WTC11 (cell line): ENCODE data around the gene EGFR. TPM values are rescaled to one million over a fixed set of nuclear protein-coding genes. Genes with fewer than 3 reads are reported as not detected.

Experiments used
- ATAC-seq: fragments of 200-7000 bp; cut with Tn5 transposase; 2 replicates; pipeline ENCODE4 v1.10.0; 2021; ENCODE audit warnings: mild to moderate bottlenecking, moderate library complexity
- CTCF ChIA-PET: fragments of 300-600 bp; sonication (Branson Sonifier 250); formaldehyde crosslinking; loops from one replicate; lab custom pipeline; 2021; ENCODE audit warnings: antibody characterized with exemption; lab: Charles Lee
- POLR2A ChIA-PET: fragments of 350-600 bp; sonication (Branson Sonifier 250); formaldehyde crosslinking; loops from one replicate; lab custom pipeline; 2021; ENCODE audit warnings: antibody characterized with exemption; lab: Charles Lee
- DNase-seq: peaks from one replicate; pipeline ENCODE4 v3.0.0; 2021; ENCODE audit warnings: low spot score
- H3K27ac Mint-ChIP-seq: 2 replicates; pipeline ENCODE4 v1.8.0; 2021; ENCODE audit warnings: mixed read lengths
- H3K27me3 Mint-ChIP-seq: 2 replicates; pipeline ENCODE4 v1.8.0; 2021; ENCODE audit warnings: low read depth, mild to moderate bottlenecking, moderate library complexity, mixed read lengths
- H3K36me3 Mint-ChIP-seq: 2 replicates; pipeline ENCODE4 v1.8.0; 2021; ENCODE audit warnings: mixed read lengths
- H3K4me1 Mint-ChIP-seq: 2 replicates; pipeline ENCODE4 v1.8.0; 2022; ENCODE audit warnings: mixed read lengths
- H3K4me3 Mint-ChIP-seq: 2 replicates; pipeline ENCODE4 v1.8.0; 2021; ENCODE audit warnings: mild to moderate bottlenecking, moderate library complexity, mixed read lengths
- H3K9me3 Mint-ChIP-seq: 2 replicates; pipeline ENCODE4 v1.8.0; 2021; ENCODE audit warnings: mixed read lengths
- AR ChIP-seq: fragments of 250-450 bp; sonication (Bioruptor Pico); IDR thresholded peaks from 2 replicates; pipeline ENCODE4 v1.9.0; 2021; ENCODE audit warnings: mild to moderate bottlenecking
- ETV6 ChIP-seq: sonication (generic); formaldehyde crosslinking; IDR thresholded peaks from 2 replicates; pipeline ENCODE4 v1.8.1; 2022; ENCODE audit warnings: mild to moderate bottlenecking, missing genetic modification reagents
- FOXJ3 ChIP-seq: sonication (generic); formaldehyde crosslinking; IDR thresholded peaks from 2 replicates; pipeline ENCODE4 v1.9.0; 2021; ENCODE audit warnings: missing genetic modification reagents, mild to moderate bottlenecking, borderline replicate concordance
- FOXK1 ChIP-seq: sonication (generic); formaldehyde crosslinking; IDR thresholded peaks from 2 replicates; pipeline ENCODE4 v1.8.0; 2022; ENCODE audit warnings: mild to moderate bottlenecking, moderate library complexity, missing genetic modification reagents
- GABPB1 ChIP-seq: sonication (generic); formaldehyde crosslinking; IDR thresholded peaks from 2 replicates; pipeline ENCODE4 v1.8.1; 2023; ENCODE audit warnings: mild to moderate bottlenecking, missing genetic modification reagents
- HMGA2 ChIP-seq: fragments of 250-450 bp; sonication (Bioruptor Pico); IDR thresholded peaks from 2 replicates; pipeline ENCODE4 v1.4.0; 2021; ENCODE audit warnings: mild to moderate bottlenecking, moderate library complexity
- HMGXB4 ChIP-seq: sonication (generic); formaldehyde crosslinking; IDR thresholded peaks from 2 replicates; pipeline ENCODE4 v1.8.1; 2023; ENCODE audit warnings: mild to moderate bottlenecking, moderate library complexity, missing genetic modification reagents
- IRF2 ChIP-seq: sonication (generic); formaldehyde crosslinking; IDR thresholded peaks from 2 replicates; pipeline ENCODE4 v1.8.0; 2022; ENCODE audit warnings: low read depth, missing genetic modification reagents, borderline replicate concordance
- MXD4 ChIP-seq: fragments of 250-450 bp; sonication (Bioruptor Pico); IDR thresholded peaks from 2 replicates; pipeline ENCODE4 v1.8.0; 2021; ENCODE audit warnings: mild to moderate bottlenecking, moderate library complexity, borderline replicate concordance
- NFATC4 ChIP-seq: fragments of 250-450 bp; sonication (Bioruptor Pico); IDR thresholded peaks from 2 replicates; pipeline ENCODE4 v1.9.0; 2021; ENCODE audit warnings: mild to moderate bottlenecking
- NFYB ChIP-seq: sonication (generic); formaldehyde crosslinking; conservative IDR thresholded peaks from 2 replicates; pipeline ENCODE4 v1.8.0; 2022; ENCODE audit warnings: low read depth, missing genetic modification reagents
- OVOL2 ChIP-seq: fragments of 250-450 bp; sonication (Bioruptor Pico); IDR thresholded peaks from 2 replicates; pipeline ENCODE4 v1.9.0; 2021; ENCODE audit warnings: mild to moderate bottlenecking, borderline replicate concordance
- PRDM15 ChIP-seq: sonication (generic); formaldehyde crosslinking; IDR thresholded peaks from 2 replicates; pipeline ENCODE4 v1.8.0; 2022; ENCODE audit warnings: missing genetic modification reagents
- SMAD3 ChIP-seq: sonication (generic); formaldehyde crosslinking; IDR thresholded peaks from 2 replicates; pipeline ENCODE4 v1.8.0; 2022; ENCODE audit warnings: missing genetic modification reagents, mild to moderate bottlenecking, borderline replicate concordance
- TEAD4 ChIP-seq: sonication (generic); formaldehyde crosslinking; IDR thresholded peaks from 2 replicates; pipeline ENCODE4 v1.8.0; 2022; ENCODE audit warnings: mild to moderate bottlenecking, missing genetic modification reagents
- ZBTB21 ChIP-seq: sonication (generic); formaldehyde crosslinking; IDR thresholded peaks from 2 replicates; pipeline ENCODE4 v1.8.1; 2023; ENCODE audit warnings: mild to moderate bottlenecking, missing genetic modification reagents, borderline replicate concordance
- ZNF219 ChIP-seq: sonication (generic); formaldehyde crosslinking; IDR thresholded peaks from 2 replicates; pipeline ENCODE4 v1.8.0; 2023; ENCODE audit warnings: missing genetic modification reagents, mild to moderate bottlenecking, borderline replicate concordance
- total RNA-seq: library from RNA; stranded (reverse); gene quantifications from 3 replicates; pipeline ENCODE4 v1.2.3, GENCODE V29; 2021
- TF ChIP-seq, protein P1 (sequence below): sonication (generic); formaldehyde crosslinking; IDR thresholded peaks from 2 replicates; pipeline ENCODE4 v1.8.1; 2022; ENCODE audit warnings: mild to moderate bottlenecking, moderate library complexity, missing genetic modification reagents
- TF ChIP-seq, protein P2 (sequence below): sonication (generic); formaldehyde crosslinking; IDR thresholded peaks from 2 replicates; pipeline ENCODE4 v1.8.1; 2023; ENCODE audit warnings: mild to moderate bottlenecking, missing genetic modification reagents, moderate library complexity

Gene EGFR
- total RNA-seq, 1 experiment from 2014 or later: 5.9 TPM

DNA sequence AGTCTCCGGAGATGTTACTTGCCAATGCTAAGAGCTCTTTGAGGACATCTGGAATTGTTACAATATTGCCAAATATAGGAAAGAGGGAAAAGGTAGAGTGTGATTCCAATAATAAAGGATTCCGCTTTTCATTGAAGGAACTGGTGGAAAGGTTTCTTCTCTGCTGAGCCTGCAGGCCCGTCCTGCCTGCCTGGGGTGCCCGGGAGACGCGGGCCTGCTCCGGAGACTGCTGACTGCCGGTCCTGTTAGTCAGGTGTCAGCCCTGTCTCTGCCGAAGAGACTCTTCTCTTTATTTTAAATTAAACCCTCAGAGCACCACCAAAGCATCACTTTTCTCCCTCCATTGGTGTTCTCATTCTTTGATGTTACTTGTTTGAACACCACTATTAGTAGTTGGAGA, 2.2 kb downstream of the EGFR start:
- no peak for ATAC-seq
- ChIA-PET CTCF (interaction anchor here (0.7 to 1.8 kb wide), 4 partner anchors 16 to 234 kb away, joined by 3 to 6 read pairs (median 3); no protein-coding TSS in a partner anchor), POLR2A (no interaction called here)
- TF ChIP-seq NFYB (CRISPR knock-in tag) (no peak), TEAD4 (no peak), NFATC4 (CRISPR knock-in tag) (no peak), ETV6 (no peak), MXD4 (CRISPR knock-in tag) (no peak), SMAD3 (no peak), PRDM15 (CRISPR knock-in tag) (no peak), HMGA2 (CRISPR knock-in tag) (no peak), IRF2 (no peak), AR (CRISPR knock-in tag) (no peak)
- TF ChIP-seq, protein P1, sequence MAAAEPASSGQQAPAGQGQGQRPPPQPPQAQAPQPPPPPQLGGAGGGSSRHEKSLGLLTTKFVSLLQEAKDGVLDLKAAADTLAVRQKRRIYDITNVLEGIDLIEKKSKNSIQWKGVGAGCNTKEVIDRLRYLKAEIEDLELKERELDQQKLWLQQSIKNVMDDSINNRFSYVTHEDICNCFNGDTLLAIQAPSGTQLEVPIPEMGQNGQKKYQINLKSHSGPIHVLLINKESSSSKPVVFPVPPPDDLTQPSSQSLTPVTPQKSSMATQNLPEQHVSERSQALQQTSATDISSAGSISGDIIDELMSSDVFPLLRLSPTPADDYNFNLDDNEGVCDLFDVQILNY: no peak
- Mint-ChIP-seq H3K36me3 (no peaks in the 10 kb centered on the region), H3K27me3 (peaks cover 57% of the 10 kb centered on the region), H3K27ac (no peak overlapping the region), H3K9me3 (no peaks in the 10 kb centered on the region), H3K4me1 (peaks cover 5% of the 10 kb centered on the region; the same call in 1 of the 2 replicates), H3K4me3 (peak overlapping the region; percentile 55)
- no peak for DNase-seq

GRCh38 chr7:55022002-55022985, 3.5 kb downstream of the EGFR start:
- DNase-seq: no peak
- Mint-ChIP-seq H3K27ac (no peak overlapping the region), H3K4me1 (peaks cover 5% of the 10 kb centered on the region; the same call in 1 of the 2 replicates), H3K27me3 (peaks cover 45% of the 10 kb centered on the region), H3K4me3 (no peak overlapping the region), H3K9me3 (no peaks in the 10 kb centered on the region), H3K36me3 (no peaks in the 10 kb centered on the region)
- POLR2A ChIA-PET: no interaction called here
- ATAC-seq: no peak
- TF ChIP-seq ZNF219 (CRISPR knock-in tag): no peak
- TF ChIP-seq ZBTB21 (CRISPR knock-in tag): no peak
- TF ChIP-seq HMGXB4 (CRISPR knock-in tag): no peak
- TF ChIP-seq FOXJ3 (CRISPR knock-in tag): no peak
- TF ChIP-seq FOXK1 (CRISPR knock-in tag): no peak
- no peak for TF ChIP-seq GABPB1 (CRISPR knock-in tag)
- no peak for TF ChIP-seq OVOL2 (CRISPR knock-in tag)
- TF ChIP-seq, protein P2, sequence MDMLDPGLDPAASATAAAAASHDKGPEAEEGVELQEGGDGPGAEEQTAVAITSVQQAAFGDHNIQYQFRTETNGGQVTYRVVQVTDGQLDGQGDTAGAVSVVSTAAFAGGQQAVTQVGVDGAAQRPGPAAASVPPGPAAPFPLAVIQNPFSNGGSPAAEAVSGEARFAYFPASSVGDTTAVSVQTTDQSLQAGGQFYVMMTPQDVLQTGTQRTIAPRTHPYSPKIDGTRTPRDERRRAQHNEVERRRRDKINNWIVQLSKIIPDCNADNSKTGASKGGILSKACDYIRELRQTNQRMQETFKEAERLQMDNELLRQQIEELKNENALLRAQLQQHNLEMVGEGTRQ (CRISPR knock-in tag): no peak
- CTCF ChIA-PET: interaction anchor here (1.8 kb wide), 1 partner anchor 233 kb away, joined by 6 read pairs; no protein-coding TSS in a partner anchor
